Activated naive CD8-positive, alpha-beta T cell treated with anti-CD3 and anti-CD28 coated beads, Interleukin-2, amount 10 ng/mL, durations not matched to agents 7 days and 5 days (primary cell): ENCODE data around the gene MPZL1. TPM values are rescaled to one million over a fixed set of nuclear protein-coding genes. Genes with fewer than 3 reads are reported as not detected.
A peak's percentile ranks its signal among the peaks of the same experiment; 100 is the strongest.

Experiments
- ATAC-seq: fragments of 150-1000 bp; cut with Tn5 transposase; one replicate; pipeline ENCODE4 v1.10.0; 2021; ENCODE audit warnings: low read depth, moderate library complexity
- POLR2A ChIA-PET: fragments of 350-600 bp; sonication (Branson Sonifier 250); formaldehyde crosslinking; loops from one replicate; lab custom pipeline; 2021; ENCODE audit warnings: antibody characterized with exemption; lab: Charles Lee
- DNase-seq: peaks from one replicate; pipeline ENCODE4 v3.0.0; 2021
- H3K27ac Mint-ChIP-seq: one replicate; pipeline ENCODE4 v1.8.0; 2022; ENCODE audit warnings: mild to moderate bottlenecking, mixed read lengths
- H3K27me3 Mint-ChIP-seq: one replicate; pipeline ENCODE4 v1.8.0; 2022; ENCODE audit warnings: mild to moderate bottlenecking, moderate library complexity, mixed read lengths
- H3K36me3 Mint-ChIP-seq: one replicate; pipeline ENCODE4 v1.8.0; 2021; ENCODE audit warnings: mild to moderate bottlenecking, mixed read lengths
- H3K4me1 Mint-ChIP-seq: one replicate; pipeline ENCODE4 v1.8.0; 2021; ENCODE audit warnings: mixed read lengths
- H3K4me3 Mint-ChIP-seq: one replicate; pipeline ENCODE4 v1.8.0; 2022; ENCODE audit warnings: mild to moderate bottlenecking, moderate library complexity, mixed read lengths
- H3K9me3 Mint-ChIP-seq: one replicate; pipeline ENCODE4 v1.8.0; 2021; ENCODE audit warnings: mixed read lengths
- total RNA-seq, 2 experiments: library from RNA; stranded (reverse); gene quantifications; one replicate each; pipeline ENCODE4 v1.2.3, GENCODE V29; 2021

The MPZL1 gene
- total RNA-seq, 2 experiments from 2014 or later: 8.5 to 9.3 TPM

DNA sequence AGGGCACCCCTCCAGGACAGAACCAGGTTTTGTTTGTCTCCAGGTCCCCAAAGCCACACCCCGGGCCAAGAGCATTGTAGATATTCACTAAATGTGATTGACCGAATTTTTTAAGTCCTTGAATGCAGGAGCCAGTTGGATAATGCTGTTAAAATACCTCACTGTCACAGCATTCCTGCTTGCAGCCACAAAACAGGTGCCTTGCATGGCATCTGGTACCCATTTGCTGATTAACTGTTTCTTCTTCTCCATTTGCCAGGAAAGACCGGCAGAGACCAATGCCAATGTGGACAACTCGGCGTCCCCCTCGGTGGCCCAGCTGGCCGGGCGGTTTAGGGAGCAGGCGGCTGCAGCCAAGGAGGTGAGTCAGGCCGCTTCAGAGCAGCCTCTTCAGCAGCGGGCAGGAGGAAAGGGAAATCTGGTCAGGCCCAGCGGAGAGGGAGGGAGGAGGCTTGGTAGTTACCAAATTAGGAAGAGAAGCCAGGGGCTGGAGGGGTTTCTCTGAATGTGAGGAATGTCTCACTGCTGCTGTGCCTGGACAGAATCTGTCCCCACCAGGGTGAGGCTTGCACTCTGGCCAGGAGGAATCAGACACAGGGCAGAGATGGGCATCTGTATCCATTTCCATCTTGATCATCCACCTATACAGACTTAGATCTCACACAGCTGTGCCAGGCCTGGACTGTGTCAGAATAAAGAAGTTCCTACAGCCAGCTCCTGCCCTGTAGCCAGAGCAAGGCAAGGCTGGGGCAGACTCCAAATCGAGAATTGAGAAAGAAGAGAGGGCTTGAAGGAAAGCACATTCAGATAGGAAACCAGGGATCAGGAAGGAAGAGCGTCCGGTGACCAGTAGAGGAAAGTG, 37.9 kb upstream of the MPZL1 start:
- peaks cover 6% of the 10 kb centered on the region for H3K4me1 Mint-ChIP-seq
- DNase-seq (no peak), ATAC-seq (no peak)
- H3K27me3 Mint-ChIP-seq: no peaks in the 10 kb centered on the region
- no peaks in the 10 kb centered on the region for H3K9me3 Mint-ChIP-seq
- POLR2A ChIA-PET: interaction anchor here (0.5 to 0.6 kb wide), 2 partner anchors 9 to 37 kb away, joined by 3 read pairs; no protein-coding TSS in a partner anchor
- H3K27ac Mint-ChIP-seq: peak overlapping the region; percentile 82
- H3K4me3 Mint-ChIP-seq: no peak overlapping the region
- peaks cover 25% of the 10 kb centered on the region for H3K36me3 Mint-ChIP-seq

- DNase-seq: no peak
- ATAC-seq: no peak
- POLR2A ChIA-PET: no interaction called here
- no peak overlapping the region for H3K27ac Mint-ChIP-seq
- H3K36me3 Mint-ChIP-seq: peaks cover 35% of the 10 kb centered on the region
- H3K9me3 Mint-ChIP-seq: no peaks in the 10 kb centered on the region
- H3K4me1 Mint-ChIP-seq: peaks cover 6% of the 10 kb centered on the region
- H3K27me3 Mint-ChIP-seq: no peaks in the 10 kb centered on the region
- H3K4me3 Mint-ChIP-seq: no peak overlapping the region
Observed at GRCh38 chr1:167685844-167686243, 35.9 kb upstream of the MPZL1 start.

- peaks cover 6% of the 10 kb centered on the region for H3K4me1 Mint-ChIP-seq
- peaks cover 29% of the 10 kb centered on the region for H3K36me3 Mint-ChIP-seq
- no peak overlapping the region for H3K4me3 Mint-ChIP-seq
- H3K27ac Mint-ChIP-seq: peak overlapping the region; percentile 40
- no peaks in the 10 kb centered on the region for H3K27me3 Mint-ChIP-seq
- H3K9me3 Mint-ChIP-seq: no peaks in the 10 kb centered on the region
- ATAC-seq (peak; percentile 65), DNase-seq (peak; percentile 43)
- POLR2A ChIA-PET: interaction anchor here (1.6 kb wide), 1 partner anchor 88 kb away, joined by 9 read pairs; no protein-coding TSS in a partner anchor
Observed at GRCh38 chr1:167687919-167688519, 33.8 kb upstream of the MPZL1 start.

DNA sequence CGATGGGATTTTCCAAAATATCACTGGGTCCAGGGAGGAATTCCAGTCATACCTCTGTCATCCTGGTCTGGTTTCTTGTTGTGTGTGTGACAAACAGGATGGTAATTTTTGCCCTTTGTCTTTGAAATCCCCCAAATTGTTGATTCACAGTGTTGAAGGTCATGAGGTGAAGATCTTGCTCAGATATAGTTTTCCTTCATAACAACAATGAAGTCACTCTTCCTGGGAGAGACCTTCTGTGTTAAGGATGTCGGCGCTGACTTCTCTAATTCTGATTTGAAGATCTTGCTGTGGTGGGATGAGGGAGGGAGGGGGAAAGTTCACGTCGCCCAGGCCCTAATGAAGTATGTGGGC, 32.2 kb upstream of the MPZL1 start:
- H3K4me1 Mint-ChIP-seq: peaks cover 3% of the 10 kb centered on the region
- DNase-seq (no peak), ATAC-seq (no peak)
- no peak overlapping the region for H3K4me3 Mint-ChIP-seq
- POLR2A ChIA-PET: no interaction called here
- no peak overlapping the region for H3K27ac Mint-ChIP-seq
- no peaks in the 10 kb centered on the region for H3K9me3 Mint-ChIP-seq
- H3K27me3 Mint-ChIP-seq: no peaks in the 10 kb centered on the region
- peaks cover 36% of the 10 kb centered on the region for H3K36me3 Mint-ChIP-seq

DNA sequence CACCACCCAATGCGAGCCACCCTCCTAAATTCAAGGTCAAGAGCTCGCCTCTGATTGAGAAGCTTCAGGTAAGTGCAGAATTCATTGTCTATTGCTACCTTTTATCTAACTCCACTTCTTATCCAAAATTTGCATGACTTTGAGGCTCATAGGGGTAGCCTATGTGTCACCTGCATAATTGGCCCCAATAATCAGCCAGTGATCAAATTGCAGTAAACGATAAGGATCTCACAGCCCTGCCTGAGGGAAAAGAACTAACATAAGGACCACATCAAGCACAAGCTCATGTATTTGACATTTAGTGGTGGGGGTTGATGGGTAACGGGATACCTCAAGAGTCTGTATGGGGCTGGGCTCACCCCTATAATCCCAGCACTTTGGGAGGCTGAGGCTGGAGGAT, 31.7 kb upstream of the MPZL1 start:
- no peaks in the 10 kb centered on the region for H3K9me3 Mint-ChIP-seq
- H3K27ac Mint-ChIP-seq: no peak overlapping the region
- peaks cover 3% of the 10 kb centered on the region for H3K4me1 Mint-ChIP-seq
- POLR2A ChIA-PET: no interaction called here
- no peaks in the 10 kb centered on the region for H3K27me3 Mint-ChIP-seq
- H3K4me3 Mint-ChIP-seq: no peak overlapping the region
- peaks cover 38% of the 10 kb centered on the region for H3K36me3 Mint-ChIP-seq
- ATAC-seq (no peak), DNase-seq (no peak)

- DNase-seq (no peak), ATAC-seq (no peak)
- Mint-ChIP-seq H3K36me3 (peaks cover 51% of the 10 kb centered on the region), H3K27me3 (no peaks in the 10 kb centered on the region), H3K4me1 (no peaks in the 10 kb centered on the region), H3K27ac (no peak overlapping the region), H3K4me3 (no peak overlapping the region), H3K9me3 (no peaks in the 10 kb centered on the region)
- POLR2A ChIA-PET: no interaction called here
Observed at GRCh38 chr1:167693425-167694045, 28.2 kb upstream of the MPZL1 start.

DNA sequence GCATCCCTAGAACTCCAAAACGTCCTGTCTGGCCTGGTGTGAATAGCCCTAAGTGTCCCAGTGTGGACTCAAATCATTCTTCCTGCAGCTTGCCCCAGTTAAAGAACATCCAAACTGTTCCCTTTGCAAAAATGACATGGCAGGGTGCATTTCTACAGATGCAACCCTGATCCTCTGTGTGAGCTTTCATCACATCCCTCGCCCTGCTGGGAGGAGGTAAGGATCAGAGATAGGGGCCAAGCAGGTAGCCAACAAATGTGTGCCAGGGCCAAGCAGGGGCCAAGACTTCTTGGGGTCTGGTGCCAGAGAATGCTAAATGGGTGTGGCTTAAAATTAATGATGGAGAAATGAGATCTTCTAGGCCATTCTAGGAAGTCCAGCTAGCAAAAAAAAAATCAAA, 27.1 kb upstream of the MPZL1 start:
- H3K27ac Mint-ChIP-seq: no peak overlapping the region
- no peaks in the 10 kb centered on the region for H3K4me1 Mint-ChIP-seq
- POLR2A ChIA-PET: no interaction called here

DNA sequence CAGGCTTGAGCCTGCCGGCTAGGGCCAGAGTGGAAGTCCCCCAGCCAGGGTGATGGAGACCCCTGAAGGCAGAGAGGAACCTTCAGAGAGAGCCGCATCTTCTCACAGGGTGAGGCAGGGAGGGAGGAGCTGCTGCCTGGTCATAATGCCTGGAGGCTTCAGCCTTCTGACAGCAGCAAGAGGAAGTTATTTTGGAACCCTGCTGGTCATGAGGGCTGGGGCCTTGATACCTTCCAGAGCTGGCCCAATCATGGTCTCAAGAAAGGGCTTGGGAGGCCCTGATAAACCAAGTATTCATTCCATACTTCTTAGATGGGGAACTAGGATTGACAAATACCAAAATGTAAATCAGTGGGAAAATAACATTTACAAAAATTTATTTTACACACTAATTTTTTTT, 26.6 kb upstream of the MPZL1 start:
- ATAC-seq (no peak), DNase-seq (no peak)
- no peaks in the 10 kb centered on the region for H3K9me3 Mint-ChIP-seq
- H3K27me3 Mint-ChIP-seq: no peaks in the 10 kb centered on the region
- H3K27ac Mint-ChIP-seq: no peak overlapping the region
- no peak overlapping the region for H3K4me3 Mint-ChIP-seq
- POLR2A ChIA-PET: no interaction called here
- H3K4me1 Mint-ChIP-seq: no peaks in the 10 kb centered on the region
- peaks cover 55% of the 10 kb centered on the region for H3K36me3 Mint-ChIP-seq

More for the DNA sequence above, 27.1 kb upstream of the MPZL1 start:
- H3K36me3 Mint-ChIP-seq: peaks cover 52% of the 10 kb centered on the region
- ATAC-seq: no peak
- H3K27me3 Mint-ChIP-seq: no peaks in the 10 kb centered on the region
- H3K9me3 Mint-ChIP-seq: no peaks in the 10 kb centered on the region
- no peak overlapping the region for H3K4me3 Mint-ChIP-seq
- no peak for DNase-seq

- Mint-ChIP-seq H3K4me3 (no peak overlapping the region), H3K36me3 (peaks cover 52% of the 10 kb centered on the region), H3K9me3 (no peaks in the 10 kb centered on the region), H3K27ac (no peak overlapping the region), H3K4me1 (no peaks in the 10 kb centered on the region), H3K27me3 (no peaks in the 10 kb centered on the region)
- POLR2A ChIA-PET: no interaction called here
- DNase-seq: no peak
- ATAC-seq: no peak
Observed at GRCh38 chr1:167695756-167696561, 25.8 kb upstream of the MPZL1 start.

DNA sequence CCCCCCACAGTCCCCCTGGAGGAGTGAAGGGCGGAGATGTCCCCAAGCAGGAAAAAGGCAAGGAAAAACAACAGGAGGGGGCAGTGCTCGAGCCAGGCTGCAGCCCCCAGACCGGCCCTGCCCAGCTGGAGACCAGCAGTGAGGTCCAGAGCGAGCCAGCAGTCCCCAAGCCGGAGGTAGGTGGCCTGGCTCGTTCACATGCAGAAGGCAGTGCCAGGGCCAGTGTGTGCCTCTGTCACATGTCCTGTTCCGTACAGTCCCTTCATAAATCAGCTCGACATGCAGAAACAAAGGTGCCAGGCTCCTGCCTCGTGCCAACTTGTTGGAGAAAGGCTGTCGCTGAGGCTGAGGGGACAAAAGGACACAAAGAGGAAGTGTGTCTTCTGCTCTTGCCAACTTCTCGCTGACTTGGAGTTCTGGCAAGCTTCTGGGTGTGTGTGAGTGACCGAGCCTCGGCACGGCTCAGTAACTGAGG, 24.1 kb upstream of the MPZL1 start:
- Mint-ChIP-seq H3K36me3 (peaks cover 51% of the 10 kb centered on the region), H3K27me3 (no peaks in the 10 kb centered on the region), H3K27ac (no peak overlapping the region), H3K4me1 (no peaks in the 10 kb centered on the region), H3K9me3 (no peaks in the 10 kb centered on the region), H3K4me3 (no peak overlapping the region)
- POLR2A ChIA-PET: no interaction called here
- DNase-seq (no peak), ATAC-seq (no peak)

- Mint-ChIP-seq H3K27me3 (no peaks in the 10 kb centered on the region), H3K4me3 (no peak overlapping the region), H3K27ac (no peak overlapping the region)
Observed at GRCh38 chr1:167698313-167698712, 23.5 kb upstream of the MPZL1 start.

GRCh38 chr1:167701510-167701909, 20.3 kb upstream of the MPZL1 start:
- Mint-ChIP-seq H3K36me3 (peaks cover 49% of the 10 kb centered on the region), H3K27me3 (no peaks in the 10 kb centered on the region), H3K4me3 (no peak overlapping the region), H3K27ac (no peak overlapping the region), H3K4me1 (peaks cover 6% of the 10 kb centered on the region), H3K9me3 (no peaks in the 10 kb centered on the region)
- POLR2A ChIA-PET: no interaction called here
- DNase-seq (no peak), ATAC-seq (no peak)

More at GRCh38 chr1:167698313-167698712, 23.5 kb upstream of the MPZL1 start:
- Mint-ChIP-seq H3K4me1 (peaks cover 2% of the 10 kb centered on the region), H3K9me3 (no peaks in the 10 kb centered on the region), H3K36me3 (peaks cover 52% of the 10 kb centered on the region)
- no peak for DNase-seq
- no peak for ATAC-seq
- POLR2A ChIA-PET: no interaction called here

DNA sequence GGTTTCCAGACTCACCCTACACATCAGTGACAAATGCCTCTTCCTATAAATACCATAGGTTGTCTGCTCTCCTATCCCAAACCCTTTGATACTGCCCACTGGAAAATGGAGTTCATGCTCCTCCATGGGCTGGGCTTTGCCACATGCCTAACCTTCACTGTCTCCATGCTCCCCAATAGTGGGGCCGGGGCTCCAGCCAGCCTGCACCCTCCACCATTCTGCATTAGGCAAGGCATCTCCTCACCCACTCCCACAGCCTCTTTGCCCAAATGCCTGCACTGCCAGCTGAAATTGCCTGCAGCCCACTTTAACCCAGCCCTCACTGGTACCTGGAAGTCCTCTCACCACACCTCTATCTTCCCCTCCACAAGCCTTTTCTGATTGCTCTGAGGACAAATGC, 18.2 kb upstream of the MPZL1 start:
- Mint-ChIP-seq H3K9me3 (no peaks in the 10 kb centered on the region), H3K4me1 (peaks cover 8% of the 10 kb centered on the region), H3K36me3 (peaks cover 36% of the 10 kb centered on the region), H3K27ac (no peak overlapping the region), H3K4me3 (no peak overlapping the region), H3K27me3 (no peaks in the 10 kb centered on the region)
- DNase-seq (no peak), ATAC-seq (no peak)
- POLR2A ChIA-PET: no interaction called here
